Measurements from ENCODE around the gene CRTC3.
"Not testable (repeated sequence)": the region's sequence is repeated elsewhere in the genome, so short reads cannot be mapped to it uniquely, and the experiment has no call there.

CRTC3 gene

DNA sequence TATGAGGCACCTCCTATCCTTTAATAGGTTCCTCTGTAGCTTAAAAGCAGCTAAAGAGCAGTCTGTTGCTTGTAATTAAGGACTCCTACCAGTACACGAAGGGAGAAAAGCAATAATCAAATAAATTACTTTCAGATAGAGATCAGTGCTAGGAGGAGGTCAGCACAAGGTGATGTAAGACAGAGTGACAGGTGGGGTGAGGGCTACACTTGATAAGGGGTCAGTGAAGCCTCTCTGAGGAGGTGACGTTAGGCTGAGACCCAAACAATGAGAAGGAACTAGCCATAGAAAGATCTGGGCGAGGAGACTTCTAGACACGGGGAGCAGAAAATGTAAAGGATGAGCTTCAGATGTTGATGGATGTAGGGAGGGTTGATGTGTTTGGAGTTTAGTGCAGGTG, 129.8 kb downstream of the CRTC3 start:
- DNase-seq: no peak

DNA sequence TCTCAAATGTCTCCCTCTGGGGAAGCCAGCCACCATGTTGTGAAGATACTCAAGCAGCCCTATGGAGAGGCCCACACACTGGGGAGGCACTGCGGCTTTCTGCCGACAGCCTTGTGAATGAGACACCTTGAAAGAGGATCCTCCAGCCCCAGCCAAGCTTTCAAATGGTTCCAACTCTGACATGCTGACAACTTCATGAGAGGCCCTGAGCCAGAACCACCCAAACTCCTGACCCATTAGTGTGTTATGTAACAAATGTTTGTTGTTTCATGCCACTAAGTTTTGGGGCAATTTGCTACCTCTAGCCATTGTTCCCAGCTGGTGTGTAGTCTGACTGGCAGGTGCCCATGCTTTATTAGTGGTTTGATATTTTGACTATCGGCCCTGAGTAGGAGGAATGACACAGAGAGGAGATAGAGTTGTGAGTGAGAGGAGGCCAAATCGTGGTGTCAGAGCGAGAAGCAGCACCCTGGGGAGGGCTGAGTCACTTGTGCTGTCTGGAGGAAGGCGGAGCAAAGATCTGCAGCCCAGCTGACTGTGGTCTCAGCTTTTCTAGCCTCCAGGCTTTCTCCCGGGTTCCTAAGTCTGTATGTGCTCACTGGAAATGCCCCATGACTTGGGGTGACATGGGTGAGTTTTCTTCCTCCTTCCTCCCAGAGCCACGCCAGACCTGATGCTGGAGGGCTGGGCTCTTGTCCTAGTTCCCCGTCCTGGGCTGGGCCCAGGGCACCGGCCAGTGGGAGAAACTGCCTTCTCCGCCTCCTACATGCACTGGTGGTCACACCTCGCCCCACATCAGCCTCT, 130.7 kb downstream of the CRTC3 start:
- peak; percentile 82 for DNase-seq

DNA sequence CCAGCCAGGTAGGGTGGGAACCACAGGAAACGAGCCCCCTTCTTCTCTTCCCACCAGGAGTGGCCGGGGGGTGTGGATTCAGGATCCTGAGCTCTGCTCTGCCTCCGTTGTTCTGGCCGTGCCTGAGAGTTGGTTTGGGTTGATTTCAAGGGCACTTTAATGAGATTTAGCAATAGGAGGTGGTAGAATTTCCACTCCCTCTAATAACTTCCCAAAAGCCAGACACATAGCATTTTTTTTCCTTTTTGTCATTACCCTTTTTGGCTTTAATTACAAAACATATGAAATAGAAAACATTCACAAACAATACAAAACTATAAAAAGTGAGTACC, 131.2 kb downstream of the CRTC3 start:
- DNase-seq: not testable (repeated sequence)

DNA sequence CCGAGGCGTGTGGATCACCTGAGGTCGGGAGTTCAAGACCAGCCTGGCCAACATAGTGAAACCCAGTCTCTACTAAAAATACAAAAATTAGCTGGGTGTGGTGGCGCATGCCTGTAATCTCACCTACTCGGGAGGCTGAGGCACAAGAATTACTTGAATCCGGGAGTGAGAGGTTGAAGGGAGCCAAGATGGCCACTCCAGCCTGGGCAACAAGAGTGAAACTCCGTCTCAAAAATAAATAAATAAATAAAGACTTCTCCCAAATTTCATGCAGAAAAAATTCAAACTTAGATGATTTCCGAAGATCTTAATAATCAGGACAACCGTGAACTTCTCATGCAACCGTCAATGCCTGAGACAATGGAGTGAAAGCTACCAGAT, 134.3 kb downstream of the CRTC3 start:
- not testable (repeated sequence) for DNase-seq

DNA sequence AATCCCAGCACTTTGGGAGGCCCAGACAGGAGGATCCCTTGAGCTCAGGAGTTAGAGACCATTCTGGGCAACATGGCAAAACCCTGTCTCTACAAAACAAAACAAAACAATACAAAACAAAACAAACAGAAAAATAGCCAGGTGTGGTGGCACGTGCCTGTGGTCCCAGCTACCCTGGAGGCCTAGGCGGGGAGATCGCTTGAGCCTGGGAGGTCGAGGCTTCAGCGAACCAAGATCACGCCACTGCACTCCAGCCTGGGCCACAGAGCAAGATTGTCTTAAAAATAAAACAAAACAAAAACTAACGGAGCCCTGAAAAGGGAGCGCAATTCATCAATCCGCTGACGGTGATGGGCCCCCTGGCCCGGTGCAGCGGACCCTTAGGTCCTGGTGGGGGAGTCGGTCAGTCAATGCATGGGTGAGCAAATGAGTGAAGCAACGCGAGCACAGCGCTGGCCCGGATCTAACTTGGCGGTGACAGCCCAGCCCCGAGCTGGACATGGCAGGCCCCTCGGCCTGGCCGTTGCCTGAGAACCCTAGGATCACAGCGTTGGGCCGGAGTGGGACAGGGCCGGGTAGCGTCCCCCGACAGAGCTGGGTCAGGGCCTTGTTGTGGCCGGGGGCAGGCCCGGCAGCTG, 135.0 kb downstream of the CRTC3 start:
- DNase-seq: no peak

DNA sequence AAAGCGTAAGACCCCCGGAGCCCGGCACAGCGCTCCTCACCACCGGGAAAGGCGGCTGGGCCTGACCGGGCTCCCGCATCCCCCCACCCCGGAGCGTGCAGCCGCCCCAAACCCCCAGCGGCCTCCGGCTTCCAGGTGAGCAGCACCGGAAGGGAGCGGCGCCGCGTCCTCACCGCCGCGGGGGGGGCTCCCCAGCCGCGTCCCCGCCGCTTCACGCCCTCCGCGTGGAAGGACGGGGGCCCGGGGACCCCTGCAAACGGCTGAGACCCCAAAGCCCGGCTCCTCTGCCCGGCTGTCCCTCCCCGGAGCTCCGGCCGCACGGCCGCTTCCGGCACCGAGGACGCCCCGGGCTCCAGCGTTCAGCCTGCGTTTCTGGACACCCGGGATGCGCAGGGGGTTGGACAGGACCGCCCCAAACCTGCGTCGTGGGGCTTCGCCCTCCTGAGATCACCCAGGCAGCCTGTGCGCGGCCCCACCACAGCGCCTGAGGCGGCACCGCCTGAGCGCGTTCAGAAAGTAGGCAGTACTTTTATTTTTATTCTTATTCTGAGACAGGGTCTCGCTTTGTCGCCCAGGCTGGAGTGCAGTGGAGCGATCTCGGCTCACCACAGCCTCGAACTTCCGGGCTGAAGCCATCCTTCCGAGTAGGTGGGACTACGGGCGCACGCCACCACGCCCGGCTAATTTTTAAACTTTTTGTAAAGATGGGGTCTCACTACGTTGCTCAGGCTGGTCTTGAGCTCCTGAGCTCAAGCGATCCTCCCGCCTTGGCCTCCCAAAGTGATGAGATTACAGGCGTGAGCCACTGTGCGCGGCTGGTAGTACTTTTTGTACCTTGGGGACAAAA, 135.8 kb downstream of the CRTC3 start:
- DNase-seq: peak; percentile 54

DNA sequence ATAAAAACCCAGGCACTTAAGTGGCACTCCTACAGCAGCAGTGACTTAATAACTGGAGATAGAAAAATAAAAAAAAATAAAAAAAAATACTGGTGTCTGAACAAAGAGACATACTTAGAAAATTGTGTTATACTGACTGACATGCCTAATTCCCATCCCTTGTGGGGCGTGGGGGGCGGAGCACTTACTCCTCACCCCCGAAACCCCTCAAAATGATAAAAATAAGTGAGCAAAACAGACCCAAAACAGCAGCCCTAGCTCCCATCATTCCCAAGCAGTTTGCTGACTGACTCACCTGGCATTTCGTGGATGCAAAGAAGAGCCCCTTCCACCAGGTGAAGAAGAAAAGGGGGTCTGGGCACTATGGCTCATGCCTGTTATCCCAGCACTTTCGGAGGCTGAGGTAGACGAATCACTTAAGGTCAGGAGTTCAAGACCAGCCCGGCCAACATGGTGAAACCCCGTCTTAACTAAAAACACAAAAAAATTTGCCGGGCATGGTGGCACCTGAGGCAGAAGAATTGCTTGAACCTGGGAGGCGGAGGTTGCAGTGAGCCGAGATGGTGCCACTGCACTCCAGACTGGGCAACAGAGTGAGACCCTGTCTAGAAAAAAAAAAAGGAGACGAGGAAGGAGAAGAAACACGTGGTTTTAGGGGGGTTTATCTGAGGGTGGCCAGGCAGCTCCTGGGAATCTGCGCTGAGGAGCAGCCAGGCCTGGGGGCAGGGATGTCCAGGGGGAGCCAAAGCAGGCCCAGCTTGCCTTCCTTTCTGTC, 136.6 kb downstream of the CRTC3 start:
- no peak for DNase-seq

DNA sequence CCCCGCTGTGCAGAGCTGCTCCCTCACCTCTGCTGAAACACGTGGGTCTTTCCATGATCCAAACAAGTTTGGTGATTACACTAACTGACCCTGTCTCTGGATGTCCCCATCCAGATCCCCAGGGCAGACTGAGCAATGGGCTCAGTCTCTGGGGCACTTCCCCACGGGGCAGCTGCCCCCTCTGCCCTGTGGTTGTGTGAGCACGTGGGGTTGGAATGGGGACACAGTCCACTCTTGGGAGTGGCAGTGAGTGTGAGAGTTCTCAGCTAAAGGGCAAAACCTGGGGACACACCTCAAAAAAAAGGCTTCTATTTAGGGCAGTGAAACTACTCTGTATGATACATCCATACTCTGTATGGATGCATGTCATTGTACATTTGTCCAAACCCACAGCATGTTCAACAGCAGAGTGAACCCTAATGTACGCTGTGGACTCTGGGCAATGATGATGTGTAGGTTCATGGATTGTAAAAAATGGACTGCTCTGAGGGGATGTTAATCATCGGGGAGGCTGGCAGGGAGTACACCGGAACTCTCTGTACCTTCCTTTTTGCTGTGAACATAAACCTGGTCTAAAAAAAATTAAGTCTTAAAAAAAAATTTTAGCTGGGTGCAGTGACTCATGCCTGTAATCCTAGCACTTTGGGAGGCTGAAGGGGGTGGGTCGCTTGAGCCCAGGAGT, 137.5 kb downstream of the CRTC3 start:
- DNase-seq: no peak

DNA sequence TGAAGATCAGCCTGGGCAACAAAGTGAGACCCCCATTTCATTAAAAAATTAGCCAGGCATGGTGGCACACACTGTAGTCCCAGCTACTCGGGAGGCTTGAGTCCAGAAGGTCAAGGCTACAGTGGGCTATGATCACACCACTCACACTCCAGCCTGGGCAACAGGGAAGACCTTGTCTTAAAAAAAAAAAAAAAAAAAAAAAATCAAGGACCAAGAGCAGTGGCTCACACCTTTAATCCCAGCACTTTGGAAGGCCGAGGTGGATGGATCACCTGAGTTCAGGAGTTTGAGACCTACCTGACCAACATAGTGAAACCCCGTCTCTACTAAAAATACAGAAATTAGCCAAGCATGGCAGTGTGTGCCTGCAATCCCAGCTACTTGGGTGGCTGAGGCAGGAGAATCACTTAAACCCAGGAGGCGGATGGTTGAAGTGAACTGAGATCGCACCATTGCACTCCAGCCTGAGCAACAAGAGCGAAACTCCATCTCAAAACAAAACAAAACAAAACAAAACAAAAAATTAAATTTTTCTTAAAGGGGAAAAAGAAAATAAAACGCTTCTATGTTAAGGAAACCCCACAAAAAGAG, 138.1 kb downstream of the CRTC3 start:
- DNase-seq: not testable (repeated sequence)

DNA sequence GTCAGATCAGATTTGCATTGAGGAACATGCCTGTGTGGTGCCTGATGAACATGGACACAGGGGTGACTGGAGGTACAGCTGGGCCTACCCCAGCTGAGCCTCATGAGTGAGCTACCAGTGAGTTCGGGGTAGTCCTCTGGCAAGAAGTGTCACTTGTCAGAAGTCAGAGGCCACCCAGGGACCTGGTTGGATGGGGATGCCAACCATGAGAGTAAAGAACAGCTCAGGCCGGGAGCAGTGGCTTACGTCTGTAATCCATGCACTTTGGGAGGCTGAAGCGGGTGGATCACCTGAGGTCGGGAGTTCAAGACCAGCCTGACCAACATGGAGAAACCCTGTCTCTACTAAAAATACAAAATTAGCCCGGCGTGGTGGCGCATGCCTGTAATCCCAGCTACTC, 140.9 kb downstream of the CRTC3 start:
- not testable (repeated sequence) for DNase-seq

DNA sequence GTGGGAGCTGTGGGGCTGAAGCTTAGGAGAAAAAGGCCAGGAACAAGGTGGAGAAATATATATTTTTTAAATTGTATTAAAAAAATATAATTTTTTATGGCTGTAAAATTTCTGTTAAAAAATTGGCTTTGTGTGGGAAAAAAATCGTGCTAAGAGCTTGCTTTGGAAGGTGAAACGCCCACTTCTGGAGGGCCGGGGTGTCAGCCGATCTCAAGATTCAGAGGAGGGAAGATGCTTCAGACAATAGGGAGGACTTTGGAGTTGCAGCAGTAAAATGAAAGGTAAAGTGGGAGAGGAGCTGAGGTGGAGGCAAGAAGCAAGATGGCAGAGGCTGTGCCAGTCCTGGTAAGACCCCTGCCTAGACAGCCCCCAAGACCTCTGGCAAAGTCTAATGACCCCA, 141.5 kb downstream of the CRTC3 start:
- no peak for DNase-seq

DNA sequence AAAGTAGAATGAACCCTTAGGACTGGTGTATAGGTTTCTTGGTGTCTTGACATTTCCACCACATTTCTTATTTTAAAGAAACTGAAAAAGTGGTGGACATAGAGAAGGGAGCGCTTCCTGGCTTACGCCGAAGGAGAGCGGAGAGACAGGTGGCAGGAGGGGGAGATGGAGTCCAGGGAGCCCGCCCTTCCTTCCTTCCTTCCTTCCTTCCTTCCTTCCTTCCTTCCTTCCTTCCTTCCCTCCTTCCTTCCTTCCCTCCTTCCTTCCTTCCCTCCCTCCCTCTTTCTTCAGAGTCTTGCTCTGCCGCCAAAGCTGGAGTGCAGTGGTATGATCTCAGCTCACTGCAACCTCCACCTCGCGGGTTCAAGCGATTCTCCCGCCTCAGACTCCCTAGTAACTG, 143.6 kb downstream of the CRTC3 start:
- not testable (repeated sequence) for DNase-seq

DNA sequence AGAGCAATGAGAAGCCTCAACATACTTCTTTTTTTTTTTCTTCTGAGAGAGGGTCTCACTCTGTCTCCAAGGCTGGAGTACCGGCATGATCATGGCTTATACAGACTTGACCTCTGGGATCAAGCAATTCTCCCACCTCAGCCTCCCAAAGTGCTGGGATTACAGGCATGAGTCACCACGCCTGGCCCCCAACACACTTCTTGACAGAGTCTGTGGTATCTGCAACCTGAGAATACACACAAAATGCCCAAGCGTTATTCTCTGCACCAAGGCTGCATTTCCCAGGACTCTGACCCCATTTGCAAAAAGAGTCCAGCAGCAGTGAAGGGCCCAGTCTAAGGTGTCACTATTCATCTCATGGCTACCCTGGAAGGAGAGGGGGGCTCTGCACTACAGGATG, 144.8 kb downstream of the CRTC3 start:
- DNase-seq: no peak

DNA sequence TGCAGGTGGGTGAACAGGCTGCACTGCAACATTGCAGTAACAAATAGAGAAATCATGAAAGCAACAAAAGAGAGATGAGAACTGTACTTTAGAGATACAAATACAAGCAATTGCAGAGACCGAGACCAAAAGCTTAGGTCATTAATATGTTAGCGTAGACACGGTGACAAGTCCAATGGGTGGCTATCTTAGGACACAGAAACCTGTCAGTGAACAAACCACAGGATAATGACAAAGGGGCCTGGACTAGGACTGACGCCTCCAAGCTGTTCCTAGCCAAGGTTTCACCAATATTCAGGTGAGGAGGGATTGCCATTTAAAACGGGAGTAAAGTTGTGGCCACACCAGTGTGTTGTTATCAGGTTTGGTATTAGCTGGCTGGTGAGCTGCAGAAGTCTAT, 145.7 kb downstream of the CRTC3 start:
- DNase-seq: no peak

DNA sequence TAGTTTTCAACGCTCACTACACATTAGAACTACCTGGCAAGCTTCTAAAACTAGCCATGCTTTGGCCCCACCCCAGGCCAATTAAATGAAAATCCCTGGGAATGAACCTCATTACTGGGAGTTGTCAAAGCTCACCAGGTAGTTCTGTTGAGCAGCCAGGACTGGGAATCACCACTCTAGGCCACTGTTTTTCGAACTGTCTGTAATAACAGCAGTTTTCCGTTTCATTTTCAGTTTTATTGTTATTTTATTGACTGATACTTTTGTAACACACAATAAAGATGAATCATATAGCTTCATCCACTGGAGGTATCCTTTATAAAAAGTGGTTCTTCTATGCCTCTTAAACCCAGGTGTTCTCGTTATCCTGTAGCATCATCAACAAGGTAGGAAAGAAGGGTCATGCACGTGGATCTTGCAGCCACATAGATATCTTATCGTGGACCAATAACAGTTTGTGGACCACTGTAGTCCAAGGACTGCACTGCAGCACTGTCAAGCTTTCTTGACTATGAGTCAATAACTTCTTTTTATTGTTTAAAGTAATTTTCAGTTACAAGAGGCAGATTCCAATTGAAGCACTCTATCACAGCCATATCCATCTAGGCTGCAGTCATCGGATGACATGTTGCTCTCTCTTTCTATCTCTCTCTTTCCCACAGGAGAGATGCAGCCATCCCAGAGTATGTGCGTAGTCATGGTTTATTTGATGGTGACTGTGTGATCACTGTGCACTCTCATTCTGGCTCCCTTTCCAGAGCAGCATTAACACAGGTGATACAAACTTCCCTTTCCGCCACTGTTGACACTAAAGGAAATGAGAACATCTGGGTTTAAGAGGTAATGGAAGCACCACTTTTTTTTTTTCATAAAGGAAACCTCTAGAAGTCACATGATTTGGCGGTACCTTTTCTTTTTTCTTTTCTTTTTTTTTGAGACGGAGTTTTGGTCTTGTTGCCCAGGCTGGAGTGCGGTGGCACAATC, 148.4 kb downstream of the CRTC3 start:
- no peak for DNase-seq

DNA sequence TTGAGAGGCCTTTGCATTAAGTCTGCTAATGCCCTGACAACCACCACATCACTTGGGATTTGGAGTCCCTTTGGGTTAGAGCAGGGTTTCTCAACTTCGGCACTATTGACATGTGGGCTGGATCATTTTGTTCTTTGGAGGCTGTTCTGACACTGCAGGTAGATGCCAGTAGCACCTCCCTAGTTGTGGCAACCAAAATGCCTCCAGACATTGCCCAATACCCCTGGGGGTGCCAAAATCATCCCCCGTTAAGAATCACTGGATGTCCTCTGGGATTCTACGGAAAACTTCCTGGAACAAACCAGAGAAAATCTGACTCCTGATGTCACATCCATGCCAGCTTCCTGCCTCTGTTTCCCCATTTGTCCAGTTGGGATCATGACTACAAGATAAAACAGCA, 150.2 kb downstream of the CRTC3 start:
- DNase-seq: no peak

DNA sequence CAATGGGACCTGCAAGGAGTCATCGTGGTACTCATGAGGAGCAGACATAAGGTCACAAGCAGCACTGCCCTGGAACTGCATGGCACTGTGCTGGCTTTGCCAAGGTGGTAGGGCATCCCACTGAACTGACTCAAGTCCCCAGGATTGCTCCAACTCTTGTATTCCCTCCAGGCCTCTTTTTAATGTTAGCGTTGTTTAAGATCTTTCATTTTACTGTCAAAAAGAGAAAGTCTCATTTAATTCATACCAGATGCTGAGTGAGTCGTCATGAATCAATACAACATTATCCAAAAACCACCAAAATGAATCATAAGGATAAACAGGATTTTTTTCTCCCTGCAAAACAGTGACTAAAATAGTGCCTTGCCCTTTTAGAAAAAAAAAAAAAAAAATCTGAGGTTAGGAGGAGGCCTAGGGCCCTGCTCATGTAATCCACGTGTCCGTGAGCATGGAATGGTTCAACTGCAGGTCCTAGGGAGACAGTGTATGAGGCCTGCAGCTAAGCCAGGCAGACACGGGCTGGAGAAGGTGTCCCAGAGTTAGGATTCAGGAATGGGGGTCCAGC, 150.7 kb downstream of the CRTC3 start:
- no peak for DNase-seq

DNA sequence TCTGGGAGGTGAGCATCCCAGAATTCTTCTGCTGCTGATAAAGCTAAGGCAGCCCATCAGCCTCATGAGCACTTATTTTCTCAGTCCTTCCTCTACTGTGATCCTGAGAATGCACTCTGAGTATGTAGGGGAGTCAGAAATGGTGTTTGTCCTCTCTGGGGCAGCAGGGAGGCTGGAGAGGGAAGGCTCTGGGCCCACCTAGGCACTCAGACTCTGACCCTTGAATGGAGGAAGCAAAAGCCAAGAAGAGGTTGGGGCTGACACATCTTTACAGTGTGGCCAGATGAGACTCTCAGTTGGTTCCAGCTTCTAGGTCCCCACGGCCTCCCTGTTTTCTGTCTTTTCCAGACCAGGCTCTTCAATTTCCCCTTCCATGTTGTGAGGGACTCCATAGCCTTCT, 151.3 kb downstream of the CRTC3 start:
- DNase-seq: no peak

DNA sequence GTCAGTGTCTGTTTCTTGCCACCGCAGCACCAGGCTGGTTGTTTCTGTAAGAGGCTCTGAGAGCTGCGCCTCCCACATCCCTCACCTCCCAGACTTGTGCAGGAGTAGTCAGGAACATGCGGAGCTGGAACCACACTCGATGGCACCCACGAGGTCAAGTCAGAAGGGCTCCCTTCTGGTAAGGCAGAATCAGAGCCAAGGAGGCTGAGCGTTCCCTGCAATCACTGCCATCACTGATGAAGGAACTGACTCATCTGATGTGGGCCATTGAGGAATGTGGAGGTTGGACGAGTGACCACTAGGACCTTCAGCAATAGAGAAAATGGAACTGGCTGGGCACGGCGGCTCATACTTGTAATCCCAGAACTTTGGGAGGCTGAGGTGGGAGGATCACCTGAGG, 151.8 kb downstream of the CRTC3 start:
- no peak for DNase-seq

DNA sequence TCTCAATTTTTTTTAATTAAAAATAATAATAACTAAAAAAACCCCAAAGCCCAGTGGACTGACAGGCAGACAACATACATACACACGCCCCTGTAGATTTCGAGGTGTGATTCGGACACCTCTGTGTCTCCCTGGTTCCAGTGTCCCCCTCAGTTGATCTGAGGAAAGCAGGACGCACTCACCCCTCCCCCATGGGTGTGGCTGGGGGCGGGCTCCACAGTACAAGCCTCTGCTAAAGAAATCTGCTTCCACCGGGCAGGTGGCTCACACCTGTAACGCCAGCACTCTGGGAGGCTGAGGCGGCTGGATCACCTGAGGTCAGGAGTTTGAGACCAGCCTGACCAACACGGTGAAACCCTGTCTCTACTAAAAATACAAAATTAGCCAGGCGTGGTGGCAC, 153.6 kb downstream of the CRTC3 start:
- DNase-seq: no peak

DNA sequence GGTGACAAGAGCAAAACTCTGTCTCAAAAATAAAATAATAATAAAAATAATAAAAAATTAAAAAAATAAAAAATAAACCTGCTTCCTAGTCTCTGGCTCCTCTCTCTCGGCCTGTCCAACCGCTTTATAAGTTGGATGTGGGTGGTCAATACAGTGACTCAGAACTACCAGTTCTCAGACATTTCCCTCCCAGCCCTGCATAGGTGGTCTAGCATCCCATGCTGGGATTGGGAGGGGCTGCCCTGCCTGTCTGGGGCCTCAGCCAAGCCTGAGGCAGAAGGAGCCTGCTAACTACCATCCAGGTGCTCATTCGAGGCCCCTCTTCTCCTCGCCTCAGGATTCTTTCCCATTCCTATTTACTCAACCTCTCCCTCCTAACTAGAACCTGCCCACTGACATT, 154.2 kb downstream of the CRTC3 start:
- no peak for DNase-seq

All from RPMI8226 (cell line).